COLO829 (cell line): ENCODE data around the gene RRM2.

Source experiments
- DNase-seq: peaks from one replicate; pipeline ENCODE4 v3.0.0; 2012; ENCODE audit warnings: low spot score

The RRM2 gene

DNA sequence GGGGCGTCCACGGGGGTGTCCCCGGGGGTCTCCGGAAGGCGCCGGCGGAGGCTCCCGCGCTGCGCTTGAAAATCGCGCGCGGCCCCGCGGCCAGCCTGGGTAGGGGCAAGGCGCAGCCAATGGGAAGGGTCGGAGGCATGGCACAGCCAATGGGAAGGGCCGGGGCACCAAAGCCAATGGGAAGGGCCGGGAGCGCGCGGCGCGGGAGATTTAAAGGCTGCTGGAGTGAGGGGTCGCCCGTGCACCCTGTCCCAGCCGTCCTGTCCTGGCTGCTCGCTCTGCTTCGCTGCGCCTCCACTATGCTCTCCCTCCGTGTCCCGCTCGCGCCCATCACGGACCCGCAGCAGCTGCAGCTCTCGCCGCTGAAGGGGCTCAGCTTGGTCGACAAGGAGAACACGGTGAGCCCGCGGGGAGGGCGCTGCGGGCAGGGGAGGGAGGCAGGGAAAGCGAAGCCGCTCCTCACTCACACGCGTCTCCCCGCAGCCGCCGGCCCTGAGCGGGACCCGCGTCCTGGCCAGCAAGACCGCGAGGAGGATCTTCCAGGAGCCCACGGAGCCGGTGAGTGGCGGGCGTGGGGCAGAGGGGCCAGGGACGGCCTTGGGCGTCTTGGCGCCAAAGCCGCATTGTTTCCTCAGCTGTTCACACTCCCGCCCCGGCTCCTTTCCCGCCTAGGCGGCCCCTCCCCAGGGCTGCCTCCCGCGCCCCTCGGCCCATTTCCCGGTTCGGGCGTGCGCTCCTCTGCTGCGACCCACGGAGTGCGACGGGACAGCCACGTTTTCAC, at the start of gene RRM2:
RRM2 (plus strand) TSS at position 240 of the 781 bp plus-strand sequence; CDS start at position 300, 60 bp downstream.
- DNase-seq = peak; percentile 87

GRCh38 chr2:10073706-10074105, 48.8 kb upstream of the RRM2 start:
- no peak for DNase-seq

- DNase-seq = no peak
These were observed 47.4 kb upstream of the RRM2 start for GRCh38 chr2:10075101-10075500.

DNA sequence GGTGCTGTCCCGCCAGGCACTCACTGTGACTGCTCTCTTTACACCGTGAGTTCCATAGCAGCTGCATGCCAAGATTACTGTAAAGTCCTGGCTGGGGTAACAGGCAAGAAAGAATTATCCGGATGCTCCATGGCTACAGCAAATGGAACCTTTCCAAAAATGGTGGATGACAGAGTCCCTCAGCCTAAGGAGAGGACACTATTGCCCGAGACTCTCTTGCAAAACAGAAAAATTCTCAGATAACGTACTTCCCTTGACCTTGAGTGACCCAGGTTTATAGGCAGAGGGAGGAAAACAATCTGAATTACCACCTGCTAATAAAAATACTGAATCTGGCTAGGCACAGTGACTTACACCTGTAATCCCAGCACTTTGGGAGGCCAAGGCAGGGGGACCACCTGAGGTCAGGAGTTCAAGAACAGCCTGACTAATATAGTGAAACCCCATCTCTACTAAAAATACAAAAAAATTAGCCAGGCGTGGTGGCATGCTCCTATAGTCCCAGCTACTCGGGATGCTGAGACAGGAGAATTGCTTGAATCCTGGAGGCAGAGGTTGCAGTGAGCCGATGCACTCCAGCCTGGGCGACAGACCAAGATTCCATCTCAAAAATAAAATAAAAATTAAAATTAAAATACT, 46.8 kb upstream of the RRM2 start:
- DNase-seq = no peak

GRCh38 chr2:10076511-10076910, 46.0 kb upstream of the RRM2 start:
- no peak for DNase-seq

DNA sequence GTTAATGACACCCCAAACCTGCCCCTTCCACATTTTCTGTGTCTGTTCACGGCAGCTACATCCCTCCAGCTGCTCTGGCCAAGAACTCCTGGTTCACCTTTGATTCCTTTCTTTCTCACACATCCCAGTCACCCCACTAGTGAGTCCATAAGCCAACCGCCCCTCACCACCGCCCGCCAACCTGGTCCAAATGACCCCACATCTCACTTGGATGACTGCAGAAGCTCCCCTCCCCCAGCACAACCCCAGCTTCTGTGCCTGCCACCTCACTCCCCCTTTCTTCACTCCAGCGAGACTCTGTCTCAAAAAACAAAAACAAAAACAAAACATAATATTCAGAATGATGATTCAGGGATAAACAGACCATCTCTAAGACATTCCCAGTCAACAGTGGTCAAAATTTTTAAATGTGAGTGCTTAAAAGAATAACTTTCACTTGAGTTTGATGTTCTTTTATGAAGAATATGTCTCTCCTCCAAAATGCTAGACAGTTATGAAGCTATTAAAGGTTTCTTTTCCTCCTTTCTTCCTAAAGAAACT, 45.5 kb upstream of the RRM2 start:
- no peak for DNase-seq

DNA sequence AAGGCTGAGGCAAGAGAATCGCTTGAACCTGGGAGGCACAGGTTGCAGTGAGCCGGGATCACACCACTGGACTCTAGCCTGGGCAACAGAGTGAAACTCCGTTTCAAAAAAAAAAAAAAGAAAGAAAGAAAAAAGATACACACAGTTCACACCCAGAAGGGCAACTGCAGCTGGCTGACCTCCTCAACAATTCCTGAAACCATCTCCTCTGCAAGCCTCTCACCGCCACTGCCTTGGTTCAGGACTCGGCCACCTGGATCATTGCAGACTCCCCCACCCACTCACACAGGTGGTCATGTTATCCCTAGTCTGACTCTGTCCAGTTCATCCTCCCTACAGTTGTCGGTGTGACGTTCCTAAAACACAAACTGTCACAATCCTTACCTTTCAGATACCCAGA, 44.5 kb upstream of the RRM2 start:
- no peak for DNase-seq

DNA sequence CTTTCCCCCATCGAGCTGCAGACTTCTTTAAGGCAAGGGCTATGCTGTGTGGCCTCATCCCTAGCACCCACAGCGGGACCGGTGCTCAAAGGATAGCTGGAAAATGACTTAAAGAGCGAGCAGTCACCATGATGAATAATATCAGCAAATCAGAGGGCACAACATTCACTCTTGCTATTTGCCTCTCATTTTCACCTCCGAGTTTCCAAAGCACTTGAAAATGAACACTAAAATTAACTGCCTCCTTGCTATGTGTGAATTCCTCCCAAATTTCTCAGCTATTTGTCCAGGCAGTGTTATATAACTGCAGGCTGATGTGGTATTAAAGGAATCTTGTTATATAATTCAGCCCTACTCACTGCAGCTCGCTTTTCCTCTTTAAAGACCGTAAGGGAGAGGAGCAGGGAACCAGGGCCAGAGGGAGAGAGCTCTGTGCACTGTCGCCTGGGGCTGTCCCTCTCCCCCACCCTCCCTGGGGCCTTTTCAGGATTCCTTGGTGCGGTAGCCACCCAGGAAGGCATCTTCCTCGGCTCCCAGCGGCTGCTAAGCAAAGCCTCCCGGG, 43.8 kb upstream of the RRM2 start:
- no peak for DNase-seq

DNA sequence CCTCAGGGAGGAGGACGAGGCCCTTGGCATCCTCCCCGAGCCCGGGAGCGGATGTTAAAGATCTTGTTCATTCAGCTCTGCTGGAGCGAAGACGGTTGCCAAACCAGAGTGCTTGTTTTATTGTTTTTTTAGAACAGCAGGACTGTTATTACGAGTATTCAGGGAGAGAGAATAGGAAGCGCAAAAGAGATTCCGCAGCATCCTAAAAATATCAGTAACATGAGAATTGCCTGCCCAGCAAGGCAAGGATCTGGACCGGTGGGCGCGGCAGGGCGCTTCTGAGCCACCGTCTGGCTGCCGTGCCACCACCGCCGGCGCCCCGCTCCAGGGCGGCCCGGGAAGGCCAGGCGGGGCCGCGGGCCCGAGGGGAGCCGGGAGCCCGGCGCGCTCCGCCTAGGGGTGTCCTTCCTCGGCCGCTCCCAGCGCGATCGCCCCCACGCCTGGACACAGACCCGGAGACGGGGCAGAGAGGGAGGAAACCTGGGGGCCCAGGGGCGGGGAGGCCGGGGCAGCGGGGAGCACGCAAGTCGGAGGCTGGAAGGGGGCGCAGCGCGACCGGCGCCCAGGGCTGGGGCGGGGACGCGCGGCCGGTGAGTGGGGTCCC, 43.2 kb upstream of the RRM2 start:
- DNase-seq = peak; percentile 21

GRCh38 chr2:10079870-10080535, 42.5 kb upstream of the RRM2 start, which contains the start of gene CYS1:
TSS of gene CYS1 (minus strand) at chr2:10080411. CDS start at chr2:10080223, 188 bp downstream.
- no peak for DNase-seq

DNA sequence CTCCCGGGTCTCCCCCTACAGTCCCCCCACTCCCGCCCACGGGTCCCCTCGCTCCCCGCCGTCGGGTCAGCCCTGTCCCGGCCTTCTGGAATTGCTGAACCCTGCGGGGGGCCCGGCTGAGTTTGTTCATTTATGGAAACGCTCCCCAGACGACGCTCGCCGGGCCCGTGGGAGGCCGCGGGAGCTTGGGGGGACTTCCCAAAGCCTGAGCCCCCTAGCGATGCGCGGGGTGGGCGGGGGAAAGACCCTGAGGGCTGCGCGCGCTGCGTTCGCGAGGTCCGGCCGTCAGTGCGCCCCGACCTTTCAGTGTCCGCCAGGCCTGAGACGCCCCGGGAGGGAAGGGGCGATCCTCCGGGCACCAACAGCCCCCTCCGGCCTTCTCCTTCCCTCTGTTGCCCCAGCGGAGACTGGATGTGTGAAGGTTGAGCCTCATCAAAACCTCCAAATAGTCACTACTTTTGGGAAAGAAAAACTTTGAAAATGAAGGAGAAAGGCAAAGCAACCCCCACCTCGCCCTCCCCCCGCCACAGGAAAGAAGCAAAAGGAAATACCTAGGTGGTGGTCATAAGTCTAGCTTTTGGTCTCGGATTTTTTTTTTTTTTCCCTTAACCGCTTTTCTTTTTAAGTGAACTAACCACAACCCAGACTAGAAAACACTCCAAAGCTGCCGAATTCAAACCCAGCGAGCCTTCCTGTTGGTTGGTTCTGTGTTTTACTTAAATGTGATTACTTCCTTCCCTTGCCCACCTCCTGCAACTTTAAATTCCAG, 41.8 kb upstream of the RRM2 start:
- no peak for DNase-seq

DNA sequence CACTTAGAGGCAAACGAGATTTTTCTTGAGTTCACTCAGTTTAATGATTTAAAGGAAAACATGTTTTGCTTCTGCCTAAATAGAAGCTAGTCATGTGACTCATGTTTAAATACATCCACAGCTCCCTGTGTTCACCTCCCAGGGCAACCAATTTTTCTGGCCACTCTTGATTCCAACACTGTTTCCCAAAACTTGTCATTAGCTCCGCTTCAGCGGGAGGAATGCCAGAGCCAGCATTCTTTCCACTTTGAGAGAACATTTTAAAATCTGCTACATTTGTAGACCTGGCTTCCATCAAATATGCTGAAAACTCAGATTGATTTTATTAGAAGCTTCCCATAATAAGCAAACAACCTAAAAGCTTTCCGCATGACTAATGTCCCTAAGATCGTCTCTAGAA, 39.5 kb upstream of the RRM2 start:
- DNase-seq = no peak

DNA sequence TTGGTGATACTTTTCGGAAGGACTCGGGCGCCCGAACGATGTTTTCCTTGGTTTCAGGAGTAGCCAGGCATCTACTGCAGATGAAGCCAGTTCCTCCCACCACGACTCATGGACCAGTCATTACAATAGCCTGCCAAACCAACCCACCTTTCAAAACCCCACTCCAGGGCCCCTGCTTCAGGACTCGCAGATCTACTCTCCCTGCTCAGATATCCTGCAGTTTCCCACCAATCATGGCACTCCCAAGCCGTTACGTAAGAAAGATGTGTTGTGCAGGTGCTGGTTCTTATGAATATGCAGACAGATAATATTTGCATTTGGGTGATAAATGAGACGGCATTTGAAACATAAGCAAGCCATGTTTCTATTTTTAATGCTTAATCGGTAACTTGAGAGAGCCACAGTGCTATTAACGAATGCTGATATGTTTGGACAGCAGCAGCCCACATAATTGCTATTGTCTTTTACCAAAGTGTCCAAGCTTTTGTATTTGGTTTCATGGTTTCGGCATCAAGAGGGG, 38.8 kb upstream of the RRM2 start:
- DNase-seq = no peak

GRCh38 chr2:10084223-10084865, 38.2 kb upstream of the RRM2 start:
- no peak for DNase-seq

- DNase-seq = no peak
These were observed 37.4 kb upstream of the RRM2 start for GRCh38 chr2:10085043-10085667.

- DNase-seq = no peak
These were observed 36.9 kb upstream of the RRM2 start for GRCh38 chr2:10085668-10086059.

GRCh38 chr2:10086950-10087349, 35.6 kb upstream of the RRM2 start:
- DNase-seq = no peak

DNA sequence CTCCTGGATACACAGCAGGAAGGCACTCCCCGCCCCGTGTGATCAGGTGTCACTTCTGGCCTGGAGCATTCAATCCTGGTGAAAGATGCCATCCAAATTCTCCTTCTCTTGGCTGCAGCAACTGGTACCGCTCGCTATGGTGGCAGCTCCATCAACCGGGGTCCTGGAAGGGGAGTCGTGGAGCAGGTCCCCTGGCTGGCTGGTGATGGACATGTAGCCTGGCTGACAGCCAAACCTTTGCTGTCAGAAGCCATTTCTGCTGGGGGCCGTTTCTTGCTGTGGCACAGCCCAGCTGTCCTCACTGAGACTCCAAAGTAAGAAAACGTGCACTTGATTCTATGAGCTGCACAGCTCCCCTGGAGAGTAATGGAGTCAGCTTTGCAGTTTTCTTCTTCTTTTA, 35.2 kb upstream of the RRM2 start:
- DNase-seq = no peak

GRCh38 chr2:10089565-10090190, 32.9 kb upstream of the RRM2 start:
- no peak for DNase-seq
